DMS53 treated with DMSO at 0.1 percent for 48 hours (cell line): Measurements from ENCODE around the gene TMED4.
"Not testable (repeated sequence)": the region's sequence is repeated elsewhere in the genome, so short reads cannot be mapped to it uniquely, and the experiment has no call there.

Experiments used
- DNase-seq: peaks from one replicate; lab custom pipeline; 2025; ENCODE audit not compliant: unreplicated experiment; lab: John Stamatoyannopoulos, UW

The TMED4 gene

GRCh38 chr7:44607141-44608068 is 25.4 kb upstream of the TMED4 start:
- no peak for DNase-seq

GRCh38 chr7:44606341-44607140 is 24.5 kb upstream of the TMED4 start, which contains the start of gene OGDH:
OGDH (plus strand) TSS chr7:44606627; CDS start chr7:44624344, 17,717 bp downstream.
- peak; percentile 97 for DNase-seq

DNA sequence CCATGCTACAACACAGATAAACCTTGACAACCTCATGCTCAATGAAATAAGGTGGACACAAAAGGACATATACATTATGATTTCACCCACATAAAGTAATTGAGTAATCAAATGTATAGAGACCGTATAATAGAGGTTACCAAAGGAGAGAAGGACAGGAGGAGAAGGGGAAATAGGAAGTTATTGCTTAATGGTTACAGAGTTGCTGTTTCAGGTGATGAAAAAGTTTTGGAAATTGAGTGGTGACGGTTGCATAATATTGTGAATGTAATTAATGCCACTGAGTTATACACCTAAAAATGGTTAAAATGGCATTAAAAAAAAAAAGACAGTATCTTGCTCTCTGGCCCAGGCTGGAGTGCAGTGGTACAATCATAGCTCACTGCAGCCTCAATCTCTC is 22.9 kb upstream of the TMED4 start:
- no peak for DNase-seq

DNA sequence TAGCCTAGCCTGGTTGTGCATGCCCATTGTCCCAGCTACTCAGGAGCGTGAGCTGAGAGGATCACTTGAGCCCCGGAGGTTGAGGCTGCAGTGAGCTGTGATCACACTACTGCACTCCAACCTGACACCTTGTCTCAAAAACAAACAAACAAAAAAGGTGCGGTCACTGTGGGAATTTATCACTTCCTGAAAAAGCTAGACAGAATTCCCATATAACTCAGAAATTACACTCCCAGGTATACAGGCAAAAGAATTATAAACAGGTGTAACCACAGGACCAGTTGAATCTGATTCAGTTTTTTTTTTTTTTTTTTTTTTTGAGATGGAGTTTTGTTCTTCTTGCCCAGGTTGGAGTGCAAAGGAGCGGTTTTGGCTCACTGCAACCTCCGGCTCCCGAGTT is 21.2 kb upstream of the TMED4 start:
- DNase-seq, result peak; percentile 7

GRCh38 chr7:44602576-44602910 is 20.5 kb upstream of the TMED4 start:
- DNase-seq, result no peak

GRCh38 chr7:44599222-44599621 is 17.2 kb upstream of the TMED4 start:
- DNase-seq, result no peak

GRCh38 chr7:44597181-44597580 is 15.2 kb upstream of the TMED4 start:
- not testable (repeated sequence) for DNase-seq

GRCh38 chr7:44595934-44596635 is 14.1 kb upstream of the TMED4 start:
- no peak for DNase-seq

GRCh38 chr7:44590910-44591309 is 8.9 kb upstream of the TMED4 start:
- no peak for DNase-seq

DNA sequence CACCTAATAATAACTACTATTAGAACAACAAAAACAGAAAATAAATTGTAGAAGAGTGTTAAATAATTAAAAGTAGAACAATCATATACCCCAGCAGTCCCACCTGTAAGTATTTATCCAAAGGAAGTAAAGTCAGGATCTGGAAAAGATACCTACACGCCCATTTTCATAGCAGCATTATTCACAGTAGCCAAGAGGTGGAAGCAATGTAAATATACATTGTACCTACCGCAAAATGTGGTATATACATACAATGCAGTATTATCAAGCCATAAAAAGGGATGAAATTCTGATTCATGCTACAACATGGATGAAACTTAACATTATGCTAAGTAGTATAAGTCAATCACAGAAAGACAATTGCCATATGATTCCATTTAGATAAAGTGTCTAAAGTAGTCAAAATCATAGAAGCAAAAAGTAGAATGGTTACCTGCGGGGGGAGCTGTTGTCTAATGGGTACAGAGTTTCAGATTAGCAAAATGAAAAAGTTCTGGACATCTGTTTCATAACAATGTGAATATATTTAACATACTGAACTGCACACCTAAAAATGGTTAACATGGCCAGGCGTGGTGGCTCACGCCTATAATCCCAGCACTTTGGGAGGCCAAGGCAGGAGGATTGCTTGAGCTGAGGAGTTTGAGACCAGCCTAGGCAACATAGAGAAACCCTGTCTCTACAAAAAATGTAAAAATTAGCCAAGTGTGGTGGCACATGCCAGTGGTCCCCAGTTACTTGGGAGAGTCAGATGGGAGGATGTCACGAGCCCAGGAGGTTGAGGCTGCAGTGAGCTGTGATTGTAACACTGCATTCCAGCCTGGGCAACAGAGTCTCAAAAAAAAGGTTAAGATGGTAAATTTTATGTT is 6.0 kb upstream of the TMED4 start:
- DNase-seq, result peak; percentile 50

DNA sequence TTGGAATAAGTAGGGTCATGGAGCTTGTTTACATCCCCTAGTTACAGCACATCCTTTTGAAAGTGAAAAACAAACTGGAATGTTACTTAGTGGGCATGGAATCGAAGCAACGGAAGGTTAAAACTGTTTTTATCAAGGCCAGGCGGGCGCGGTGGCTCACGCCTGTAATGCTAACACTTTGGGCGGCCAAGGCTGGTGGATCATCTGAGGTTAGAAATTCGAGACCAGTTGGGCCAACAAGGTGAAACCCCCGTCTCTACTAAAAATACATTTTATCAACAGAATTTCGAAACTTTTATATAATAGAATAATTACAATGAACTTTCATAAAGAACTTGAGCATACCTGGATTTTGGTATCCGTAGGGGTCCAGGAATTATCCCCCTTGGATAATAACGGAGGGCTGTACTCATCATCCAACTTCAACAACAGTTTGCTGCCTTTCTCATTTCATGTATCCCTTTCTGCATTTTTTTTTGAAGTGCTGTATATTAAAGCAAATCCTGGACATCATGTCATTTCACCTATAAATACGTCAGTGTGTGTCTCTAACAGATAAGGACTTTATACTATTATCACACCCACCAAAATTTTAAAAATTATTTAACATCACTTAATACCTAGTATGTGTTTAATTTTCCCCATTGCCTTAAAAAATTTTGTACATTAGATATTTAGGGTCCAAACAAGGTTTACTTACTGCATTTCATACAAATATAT is 1.3 kb upstream of the TMED4 start:
- no peak for DNase-seq

DNA sequence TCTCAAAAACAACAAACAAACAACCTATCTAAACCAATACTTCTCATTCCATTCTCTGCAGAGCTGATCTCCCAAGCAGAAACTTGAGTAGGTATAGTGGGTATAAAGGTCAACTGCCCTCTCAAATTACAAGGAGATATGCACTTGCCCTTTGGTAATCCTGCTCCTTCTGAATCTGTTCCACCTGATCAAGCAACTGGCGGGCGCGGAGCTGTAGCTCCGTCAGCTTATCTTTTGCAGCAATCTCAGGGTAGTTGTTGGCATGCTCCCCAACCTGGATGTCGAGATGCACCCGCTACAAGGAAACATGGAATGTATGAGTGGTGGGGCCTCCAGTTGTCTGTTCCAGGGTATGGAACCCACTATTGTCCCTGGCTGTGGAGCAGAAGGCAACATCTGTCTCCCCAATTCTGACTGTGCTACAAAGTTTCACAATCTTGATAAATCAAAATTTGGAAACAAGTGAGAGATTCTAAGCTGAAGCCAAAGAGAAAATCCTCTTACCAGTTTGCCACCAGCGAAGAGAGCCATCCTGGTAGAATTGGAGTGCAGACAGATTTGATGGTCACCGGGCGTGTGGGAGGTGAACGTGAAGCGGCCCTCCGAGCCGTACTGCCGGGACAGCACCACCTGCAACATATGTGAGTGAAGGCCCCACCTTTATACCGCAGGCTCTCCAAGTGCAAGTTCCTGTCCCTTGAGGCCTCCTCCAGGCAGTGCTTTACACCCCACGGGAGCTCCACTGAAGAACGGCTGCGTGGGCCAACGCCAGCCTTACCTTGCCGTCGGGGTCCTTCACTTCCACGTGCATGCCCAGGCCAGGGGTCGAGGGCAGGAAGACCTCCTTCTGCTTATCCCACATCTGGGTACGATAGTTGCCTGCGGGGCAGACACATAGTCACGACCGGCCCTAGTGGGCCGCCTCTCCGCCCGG is 819 bp downstream of the TMED4 start:
- peak; percentile 32 for DNase-seq

- DNase-seq, result no peak
These were observed 5.8 kb downstream of the TMED4 start for GRCh38 chr7:44576228-44576627.

DNA sequence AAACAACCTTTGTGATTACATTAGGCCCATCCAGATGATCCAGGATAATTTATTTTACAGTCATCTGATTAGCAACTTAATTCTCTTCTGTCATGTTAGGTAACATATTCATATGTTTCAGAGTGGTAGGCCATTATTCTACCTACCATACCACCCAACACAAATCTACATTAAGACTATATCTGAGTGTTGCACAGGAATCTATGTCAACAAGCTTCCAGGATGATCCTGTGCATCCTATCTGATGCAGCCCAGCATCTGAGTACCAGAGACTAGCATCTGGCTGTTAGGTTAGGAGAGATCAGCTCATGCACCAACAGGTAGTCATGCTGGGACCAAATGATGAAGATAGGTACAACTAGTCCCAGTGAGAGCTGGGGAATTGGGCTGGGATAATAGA is 7.0 kb downstream of the TMED4 start:
- DNase-seq, result no peak

DNA sequence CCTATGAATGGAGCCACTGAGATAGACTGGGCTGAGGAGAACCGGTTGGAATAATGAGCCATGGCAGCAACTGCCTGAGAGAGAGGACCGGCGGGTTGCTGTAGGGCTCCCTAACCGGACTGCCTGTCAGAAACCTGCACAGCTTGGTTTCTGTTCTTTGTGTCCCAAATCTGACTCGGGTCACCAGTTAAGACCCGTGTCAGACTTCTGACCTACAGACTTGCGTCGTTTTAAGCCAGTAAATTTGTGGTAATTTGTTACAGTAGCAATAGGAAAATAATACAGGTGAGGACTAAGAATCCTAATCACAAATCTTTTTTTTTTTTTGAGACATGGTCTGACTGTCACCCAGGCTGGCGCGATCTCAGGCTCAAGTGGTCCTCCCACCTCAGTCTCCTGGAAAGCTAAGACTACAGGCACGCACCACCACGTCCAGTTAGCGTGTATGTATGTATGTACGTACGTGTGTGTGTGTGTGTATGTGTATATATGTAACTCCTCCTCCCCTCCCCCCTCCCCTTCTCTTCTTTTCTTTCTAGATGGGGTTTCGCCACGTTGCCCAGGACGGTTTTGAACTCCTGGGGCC is 7.7 kb downstream of the TMED4 start:
- DNase-seq, result no peak

DNA sequence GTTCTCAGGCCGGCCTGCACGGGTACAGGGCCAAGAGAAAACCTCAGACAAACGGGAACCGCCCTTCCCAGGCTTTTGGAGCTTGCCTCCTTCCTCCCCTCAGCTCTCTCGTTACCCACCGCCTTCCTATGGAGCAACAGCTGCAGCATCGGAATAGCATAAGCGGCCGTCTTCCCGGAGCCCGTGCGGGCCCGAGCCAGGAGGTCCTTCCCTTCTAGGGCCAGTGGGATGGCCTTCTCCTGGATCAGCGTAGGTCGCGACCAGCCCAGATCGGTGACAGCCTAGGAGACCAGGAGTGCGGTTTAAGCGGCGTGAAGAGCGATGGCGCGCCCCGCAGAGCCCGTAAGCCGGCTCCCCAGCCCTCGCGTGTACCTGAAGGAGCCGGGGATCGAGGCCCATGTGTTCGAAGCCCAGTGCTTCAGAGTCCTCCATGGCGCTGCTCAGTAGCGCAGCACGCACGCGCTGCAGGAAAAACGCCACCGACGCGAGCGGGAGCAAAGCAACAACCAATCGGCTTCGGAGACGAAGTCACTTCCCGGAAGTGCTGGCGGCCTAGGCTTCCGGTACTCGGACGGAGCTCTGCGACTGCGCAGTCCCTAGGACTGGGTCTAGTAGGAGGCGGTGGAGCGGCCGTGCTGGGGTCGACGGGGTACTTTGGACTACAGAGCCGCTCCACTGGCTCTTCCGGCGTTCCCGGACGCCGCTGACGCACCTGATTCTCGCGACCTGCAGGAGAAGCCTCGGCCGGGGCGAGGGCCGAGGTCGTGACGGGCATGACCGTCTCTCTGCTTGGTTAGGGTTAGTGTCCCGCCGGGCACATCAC is 8.4 kb downstream of the TMED4 start, which contains the start of gene DDX56:
Gene DDX56, minus strand, starts transcription at position 445 of the 823 bp plus-strand sequence. Its CDS starts 13 bp downstream, at position 432.
- DNase-seq, result peak; percentile 90

- no peak for DNase-seq
These were observed 9.3 kb downstream of the TMED4 start for GRCh38 chr7:44572771-44573170.
